ENCODE measurements around the gene BPIFB6.

The BPIFB6 gene

GRCh38 chr20:33061658-33062028, 30.2 kb downstream of the BPIFB6 start:
- Histone ChIP-seq H3F3A (ENCODE audit: low read depth) (no peaks in the 10 kb centered on the region), H3K27me3 (ENCODE audit: insufficient read depth, low read length, poor library complexity, severe bottlenecking) (no peaks in the 10 kb centered on the region), H3K79me2 (ENCODE audit: insufficient read depth, low read length) (no peaks in the 10 kb centered on the region), H2AFZ (ENCODE audit: low read length) (no peak overlapping the region), H4K20me1 (ENCODE audit: insufficient read depth, low read length, poor library complexity, severe bottlenecking) (no peaks in the 10 kb centered on the region), H3K9me3 (ENCODE audit: insufficient read depth, low read depth, low read length) (no peaks in the 10 kb centered on the region), H3K9ac (ENCODE audit: low read depth, low read length, poor library complexity, severe bottlenecking) (no peak overlapping the region), H3K36me3 (ENCODE audit: insufficient read depth, low read length) (no peaks in the 10 kb centered on the region), H3K4me1 (ENCODE audit: insufficient read depth, low read length, poor library complexity, severe bottlenecking) (no peaks in the 10 kb centered on the region), H3K4me2 (ENCODE audit: low read depth, low read length, poor library complexity, severe bottlenecking) (no peak overlapping the region), H3K9me2 (replicated peaks; ENCODE audit: low read depth, low read length) (no peaks in the 10 kb centered on the region), H3K4me3 (ENCODE audit: low read length, poor library complexity, severe bottlenecking) (no peak overlapping the region)
- TF ChIP-seq, protein P1, sequence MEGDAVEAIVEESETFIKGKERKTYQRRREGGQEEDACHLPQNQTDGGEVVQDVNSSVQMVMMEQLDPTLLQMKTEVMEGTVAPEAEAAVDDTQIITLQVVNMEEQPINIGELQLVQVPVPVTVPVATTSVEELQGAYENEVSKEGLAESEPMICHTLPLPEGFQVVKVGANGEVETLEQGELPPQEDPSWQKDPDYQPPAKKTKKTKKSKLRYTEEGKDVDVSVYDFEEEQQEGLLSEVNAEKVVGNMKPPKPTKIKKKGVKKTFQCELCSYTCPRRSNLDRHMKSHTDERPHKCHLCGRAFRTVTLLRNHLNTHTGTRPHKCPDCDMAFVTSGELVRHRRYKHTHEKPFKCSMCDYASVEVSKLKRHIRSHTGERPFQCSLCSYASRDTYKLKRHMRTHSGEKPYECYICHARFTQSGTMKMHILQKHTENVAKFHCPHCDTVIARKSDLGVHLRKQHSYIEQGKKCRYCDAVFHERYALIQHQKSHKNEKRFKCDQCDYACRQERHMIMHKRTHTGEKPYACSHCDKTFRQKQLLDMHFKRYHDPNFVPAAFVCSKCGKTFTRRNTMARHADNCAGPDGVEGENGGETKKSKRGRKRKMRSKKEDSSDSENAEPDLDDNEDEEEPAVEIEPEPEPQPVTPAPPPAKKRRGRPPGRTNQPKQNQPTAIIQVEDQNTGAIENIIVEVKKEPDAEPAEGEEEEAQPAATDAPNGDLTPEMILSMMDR (conservative IDR thresholded peaks at IDR 0.05; ENCODE audit: low read length), result no peak
- TF ChIP-seq EZH2phosphoT487 (IDR thresholded peaks at IDR 0.05; ENCODE audit: borderline replicate concordance), result no peak

DNA sequence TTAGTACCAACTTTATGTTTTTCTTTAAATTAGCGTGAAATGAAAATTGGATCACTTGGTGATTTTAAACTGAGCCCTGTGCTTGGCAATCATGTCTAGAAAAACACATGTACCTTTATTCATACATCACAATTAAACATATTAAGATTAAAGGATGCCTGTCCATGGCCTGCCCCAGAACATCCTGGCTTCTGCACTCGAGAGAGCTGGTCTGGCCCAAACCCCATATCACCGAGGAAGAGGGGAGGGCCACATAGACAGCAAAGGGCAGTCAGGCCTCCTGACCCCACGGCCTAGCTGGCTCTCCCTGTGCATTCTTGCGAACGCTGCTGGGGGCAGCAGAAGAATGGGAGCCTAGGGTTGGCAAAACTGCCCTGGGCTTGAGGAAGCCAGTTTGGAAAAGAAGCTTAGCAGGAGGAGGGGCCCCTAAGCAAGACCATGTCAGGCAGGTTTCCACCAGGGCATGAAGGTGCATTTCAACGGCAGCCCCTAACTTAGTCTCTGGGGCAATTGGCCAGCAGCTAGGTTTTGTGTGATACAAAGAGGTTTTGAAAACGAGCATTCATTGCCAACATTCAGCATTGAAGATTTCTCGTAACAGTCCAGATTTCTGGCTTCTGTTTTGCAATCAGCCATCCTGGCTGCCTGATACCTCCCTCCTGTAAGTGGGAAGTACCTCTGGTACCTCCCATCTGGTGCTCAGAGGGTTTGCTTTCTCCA, 30.8 kb downstream of the BPIFB6 start:
- H3K79me2 ChIP-seq (ENCODE audit: insufficient read depth, low read length), result no peaks in the 10 kb centered on the region
- no peaks in the 10 kb centered on the region for H3K36me3 ChIP-seq (ENCODE audit: insufficient read depth, low read length)
- no peak overlapping the region for H2AFZ ChIP-seq (ENCODE audit: low read length)
- H3K9me2 ChIP-seq (replicated peaks; ENCODE audit: low read depth, low read length), result no peaks in the 10 kb centered on the region
- H3F3A ChIP-seq (ENCODE audit: low read depth), result no peaks in the 10 kb centered on the region
- no peaks in the 10 kb centered on the region for H4K20me1 ChIP-seq (ENCODE audit: insufficient read depth, low read length, poor library complexity, severe bottlenecking)
- no peak overlapping the region for H3K9ac ChIP-seq (ENCODE audit: low read depth, low read length, poor library complexity, severe bottlenecking)
- H3K4me2 ChIP-seq (ENCODE audit: low read depth, low read length, poor library complexity, severe bottlenecking), result no peak overlapping the region
- no peak overlapping the region for H3K4me3 ChIP-seq (ENCODE audit: low read length, poor library complexity, severe bottlenecking)
- H3K9me3 ChIP-seq (ENCODE audit: insufficient read depth, low read depth, low read length), result no peaks in the 10 kb centered on the region
- no peak for TF ChIP-seq EZH2phosphoT487 (IDR thresholded peaks at IDR 0.05; ENCODE audit: borderline replicate concordance)
- TF ChIP-seq, protein P1 (conservative IDR thresholded peaks at IDR 0.05; ENCODE audit: low read length), result no peak
- H3K27me3 ChIP-seq (ENCODE audit: insufficient read depth, low read length, poor library complexity, severe bottlenecking), result no peaks in the 10 kb centered on the region
- H3K4me1 ChIP-seq (ENCODE audit: insufficient read depth, low read length, poor library complexity, severe bottlenecking), result no peaks in the 10 kb centered on the region

DNA sequence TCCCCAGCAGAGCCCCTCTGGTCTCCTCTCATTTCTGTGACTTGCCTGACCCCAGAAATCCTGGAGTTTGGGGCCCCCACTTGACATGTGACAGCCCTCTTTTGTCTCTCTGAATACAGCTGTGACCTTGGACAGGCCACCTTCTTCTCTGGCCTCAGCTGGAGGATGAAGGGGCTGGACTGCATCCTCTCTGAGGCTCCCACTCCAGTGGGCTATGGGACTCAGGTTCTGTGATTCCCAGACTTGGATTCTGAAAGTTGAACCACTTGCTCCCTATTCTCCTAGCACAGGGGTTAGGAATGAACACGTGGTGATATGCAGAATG, 31.3 kb downstream of the BPIFB6 start:
- no peaks in the 10 kb centered on the region for H3K9me3 ChIP-seq (ENCODE audit: insufficient read depth, low read depth, low read length)
- H3K27me3 ChIP-seq (ENCODE audit: insufficient read depth, low read length, poor library complexity, severe bottlenecking), result no peaks in the 10 kb centered on the region
- no peaks in the 10 kb centered on the region for H3F3A ChIP-seq (ENCODE audit: low read depth)
- H3K36me3 ChIP-seq (ENCODE audit: insufficient read depth, low read length), result no peaks in the 10 kb centered on the region
- TF ChIP-seq, protein P1 (conservative IDR thresholded peaks at IDR 0.05; ENCODE audit: low read length), result no peak
- no peak for TF ChIP-seq EZH2phosphoT487 (IDR thresholded peaks at IDR 0.05; ENCODE audit: borderline replicate concordance)
- no peak overlapping the region for H3K9ac ChIP-seq (ENCODE audit: low read depth, low read length, poor library complexity, severe bottlenecking)
- H4K20me1 ChIP-seq (ENCODE audit: insufficient read depth, low read length, poor library complexity, severe bottlenecking), result no peaks in the 10 kb centered on the region
- no peak overlapping the region for H3K4me3 ChIP-seq (ENCODE audit: low read length, poor library complexity, severe bottlenecking)
- no peaks in the 10 kb centered on the region for H3K79me2 ChIP-seq (ENCODE audit: insufficient read depth, low read length)
- H3K4me2 ChIP-seq (ENCODE audit: low read depth, low read length, poor library complexity, severe bottlenecking), result no peak overlapping the region
- H3K4me1 ChIP-seq (ENCODE audit: insufficient read depth, low read length, poor library complexity, severe bottlenecking), result peaks cover under 1% of the 10 kb centered on the region
- H3K9me2 ChIP-seq (replicated peaks; ENCODE audit: low read depth, low read length), result no peaks in the 10 kb centered on the region
- H2AFZ ChIP-seq (ENCODE audit: low read length), result no peak overlapping the region

Measured in Loucy (cell line).